SK-N-SH (cell line): ENCODE results near the gene TROAP.

Experiments used
- CTCF ChIP-seq: fragments of 200-600 bp; sonication (generic); IDR thresholded peaks from 2 replicates; pipeline ENCODE4 v1.6.1; 2017; ENCODE audit warnings: antibody characterized with exemption, mild to moderate bottlenecking, moderate library complexity
- EP300 ChIP-seq, 2 experiments: IDR thresholded peaks; 2 replicates each; pipeline versions ENCODE4 v1.4.0 to v1.6.1; 2012; ENCODE audit warnings: borderline replicate concordance in 1 of 2, low read depth in 1 of 2, low read length in 1 of 2
- FOXM1 ChIP-seq: IDR thresholded peaks from 2 replicates; pipeline ENCODE4 v1.4.0; 2012; ENCODE audit warnings: low read depth, mild to moderate bottlenecking
- GABPA ChIP-seq: IDR thresholded peaks from 2 replicates; pipeline ENCODE4 v1.4.0; 2012; ENCODE audit warnings: low read depth, mild to moderate bottlenecking
- IRF3 ChIP-seq: fragments of 150-350 bp; IDR thresholded peaks from 2 replicates; pipeline ENCODE4 v1.6.1; 2016; ENCODE audit warnings: mild to moderate bottlenecking, low read depth, low read length
- JUND ChIP-seq: IDR thresholded peaks from 2 replicates; pipeline ENCODE4 v1.4.0; 2012
- POLR2AphosphoS5 ChIP-seq: IDR thresholded peaks from 2 replicates; pipeline ENCODE4 v1.6.1; 2012; ENCODE audit warnings: low read depth, low read length
- RAD21 ChIP-seq: IDR thresholded peaks from 2 replicates; pipeline ENCODE4 v1.6.1; 2012; ENCODE audit warnings: mild to moderate bottlenecking, low read length

- no peak for TF ChIP-seq FOXM1
- no peak for TF ChIP-seq IRF3
- TF ChIP-seq EP300 (IDR thresholded peaks at IDR 0.05; ENCODE audit: borderline replicate concordance in 1 of 2, low read depth in 1 of 2, low read length in 1 of 2) = no peak
- no peak for TF ChIP-seq POLR2AphosphoS5
- no peak for TF ChIP-seq CTCF
- TF ChIP-seq RAD21 = no peak
- no peak for TF ChIP-seq JUND
- TF ChIP-seq GABPA = no peak
These were observed 35.2 kb upstream of the TROAP start for GRCh38 chr12:49287876-49288275.
